ENCODE data around the gene ZNF544. TPM values are rescaled to one million over a fixed set of nuclear protein-coding genes. Genes with fewer than 3 reads are reported as not detected.

The ZNF544 gene
- total RNA-seq, 3 donors from 2014 or later (not counting 1 experiment from before 2014, with no cell fraction given) = 21.9 to 31.5 (median 21.9) TPM

DNA sequence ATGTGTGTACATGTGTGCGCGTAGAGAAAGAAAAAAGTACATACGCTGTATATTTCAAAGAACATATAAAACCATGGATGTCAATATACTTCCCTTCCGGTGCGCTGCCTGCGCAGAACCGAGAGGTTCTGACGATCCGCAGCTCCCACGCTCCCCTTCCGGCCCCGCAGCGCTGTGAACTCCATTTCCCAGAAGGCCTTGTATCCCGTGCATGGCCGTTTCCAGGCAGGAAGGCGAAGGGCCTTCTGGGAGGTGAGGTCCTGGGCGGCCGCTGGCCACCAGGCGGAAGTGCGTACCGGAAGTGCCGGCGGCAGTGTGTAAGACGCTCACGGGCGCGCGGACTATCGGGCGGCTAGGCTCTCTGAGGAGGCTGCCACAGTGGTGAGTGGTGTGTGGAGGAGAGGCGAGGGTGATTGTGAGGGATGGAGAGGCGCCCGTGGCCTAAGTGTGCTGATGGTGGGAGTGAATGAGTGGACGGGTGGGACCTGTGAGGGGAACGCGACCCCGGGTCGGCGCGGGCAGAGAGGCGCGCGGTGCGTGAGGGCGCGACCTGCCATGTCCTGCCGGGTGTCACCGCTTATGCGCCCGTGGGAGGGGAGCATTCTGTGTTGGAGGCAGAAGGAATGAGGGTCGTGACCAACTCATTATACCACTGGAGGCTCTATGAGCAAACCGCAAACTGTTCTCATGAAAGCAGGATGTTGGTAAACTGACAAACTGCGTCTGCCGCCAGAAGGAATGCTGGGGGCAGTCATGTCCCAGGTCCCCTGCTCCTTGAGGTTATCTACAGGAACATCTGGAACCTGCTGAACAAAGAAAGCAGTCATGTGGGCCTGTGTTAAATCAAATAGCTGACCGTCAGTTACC is 76.6 kb downstream of the ZNF544 start, which contains the start of gene ERVK3-1:
Gene ERVK3-1, plus strand, starts transcription at position 313 of the 867 bp plus-strand sequence. CDS start 6,792 bp downstream, outside the sequence.
- peak within 1 kb of the TSS; percentile 99 for H3K27ac Mint-ChIP-seq
- H3K4me1 ChIP-seq (ENCODE audit: control insufficient read depth, insufficient read depth, low read length) = peaks cover 10% of the 10 kb centered on the region
- H3K27ac ChIP-seq (ENCODE audit: low read length) = peak within 1 kb of the TSS; percentile 84
- no peaks in the 10 kb centered on the region for H3K27me3 Mint-ChIP-seq (ENCODE audit: low read depth in 2 of 2)
- peaks cover 40 to 55% of the 10 kb centered on the region in 2 donors for H3K4me1 Mint-ChIP-seq
- DNase-seq = peak; percentile 86 to 98
- 2% methylated on average over 54 of the region's 55 CpGs for WGBS (ENCODE audit: insufficient coverage)
- H3K36me3 Mint-ChIP-seq = no peaks in the 10 kb centered on the region
- ATAC-seq = peak; percentile 94 to 99 (median 95)
- TF ChIP-seq, protein P1, sequence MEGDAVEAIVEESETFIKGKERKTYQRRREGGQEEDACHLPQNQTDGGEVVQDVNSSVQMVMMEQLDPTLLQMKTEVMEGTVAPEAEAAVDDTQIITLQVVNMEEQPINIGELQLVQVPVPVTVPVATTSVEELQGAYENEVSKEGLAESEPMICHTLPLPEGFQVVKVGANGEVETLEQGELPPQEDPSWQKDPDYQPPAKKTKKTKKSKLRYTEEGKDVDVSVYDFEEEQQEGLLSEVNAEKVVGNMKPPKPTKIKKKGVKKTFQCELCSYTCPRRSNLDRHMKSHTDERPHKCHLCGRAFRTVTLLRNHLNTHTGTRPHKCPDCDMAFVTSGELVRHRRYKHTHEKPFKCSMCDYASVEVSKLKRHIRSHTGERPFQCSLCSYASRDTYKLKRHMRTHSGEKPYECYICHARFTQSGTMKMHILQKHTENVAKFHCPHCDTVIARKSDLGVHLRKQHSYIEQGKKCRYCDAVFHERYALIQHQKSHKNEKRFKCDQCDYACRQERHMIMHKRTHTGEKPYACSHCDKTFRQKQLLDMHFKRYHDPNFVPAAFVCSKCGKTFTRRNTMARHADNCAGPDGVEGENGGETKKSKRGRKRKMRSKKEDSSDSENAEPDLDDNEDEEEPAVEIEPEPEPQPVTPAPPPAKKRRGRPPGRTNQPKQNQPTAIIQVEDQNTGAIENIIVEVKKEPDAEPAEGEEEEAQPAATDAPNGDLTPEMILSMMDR (IDR thresholded peaks at IDR 0.05) = no peak
- H3K4me3 Mint-ChIP-seq = peak within 1 kb of the TSS; percentile 98
- H3K9me3 Mint-ChIP-seq = no peaks in the 10 kb centered on the region
- peak within 1 kb of the TSS; percentile 60 for H3K4me3 ChIP-seq (ENCODE audit: low read length)
- peaks cover 5% of the 10 kb centered on the region for H3K9me3 ChIP-seq (ENCODE audit: control insufficient read depth, insufficient read depth, low read length)
- intact Hi-C loops (cut with micrococcal nuclease) = loop anchor here (1.0 to 2.0 kb wide), 5 partner anchors 22 to 122 kb away; partner anchors contain the start of genes ZNF274, ZNF497, ZNF8 and ZNF837
- no peaks in the 10 kb centered on the region for H3K27me3 ChIP-seq (ENCODE audit: control insufficient read depth, insufficient read depth, low read length)
- H3K36me3 ChIP-seq (ENCODE audit: control insufficient read depth, insufficient read depth, low read length) = peaks cover 33% of the 10 kb centered on the region

DNA sequence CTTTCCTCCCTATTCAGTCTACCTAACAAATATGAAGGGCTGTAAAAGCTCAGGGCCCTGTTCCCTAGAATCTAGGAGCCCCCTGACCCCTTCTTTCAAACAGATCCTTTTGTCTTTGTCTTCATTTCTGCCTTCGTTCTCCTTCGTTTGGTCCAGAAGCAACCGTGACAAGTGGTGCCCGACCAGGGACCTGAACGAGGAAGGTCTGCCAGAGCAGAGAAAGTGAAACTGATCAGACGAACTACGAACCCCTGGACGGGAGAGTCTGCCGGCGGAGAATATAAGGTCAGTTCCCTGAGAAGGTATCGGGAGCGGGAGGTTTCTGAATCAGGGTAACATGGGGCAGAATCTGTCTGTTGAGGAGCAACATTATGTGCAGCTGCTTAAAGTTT is 77.2 kb downstream of the ZNF544 start:
- peaks cover 10% of the 10 kb centered on the region for H3K4me1 ChIP-seq (ENCODE audit: control insufficient read depth, insufficient read depth, low read length)
- TF ChIP-seq, protein P1 (IDR thresholded peaks at IDR 0.05) = no peak
- H3K4me3 Mint-ChIP-seq = peak overlapping the region; percentile 98
- peaks cover 40 to 52% of the 10 kb centered on the region in 2 donors for H3K4me1 Mint-ChIP-seq
- no peaks in the 10 kb centered on the region for H3K36me3 Mint-ChIP-seq
- H3K27ac ChIP-seq (ENCODE audit: low read length) = peak overlapping the region; percentile 84
- H3K27ac Mint-ChIP-seq = peak overlapping the region; percentile 99
- H3K27me3 ChIP-seq (ENCODE audit: control insufficient read depth, insufficient read depth, low read length) = no peaks in the 10 kb centered on the region
- DNase-seq (peak in 1 of 2 donors; percentile 43), ATAC-seq (no peak)
- peaks cover under 1% of the 10 kb centered on the region for H3K9me3 ChIP-seq (ENCODE audit: control insufficient read depth, insufficient read depth, low read length)
- no peaks in the 10 kb centered on the region for H3K27me3 Mint-ChIP-seq (ENCODE audit: low read depth in 2 of 2)
- H3K36me3 ChIP-seq (ENCODE audit: control insufficient read depth, insufficient read depth, low read length) = peaks cover 29% of the 10 kb centered on the region
- WGBS (ENCODE audit: insufficient coverage) = 78% methylated on average over 12 of the region's 12 CpGs
- H3K4me3 ChIP-seq (ENCODE audit: low read length) = peak overlapping the region; percentile 60
- H3K9me3 Mint-ChIP-seq = no peaks in the 10 kb centered on the region
- intact Hi-C loops (cut with micrococcal nuclease) = loop anchor here (1.0 to 2.0 kb wide), 5 partner anchors 21 to 123 kb away; partner anchors contain the start of genes ZNF274, ZNF497, ZNF8 and ZNF837

DNA sequence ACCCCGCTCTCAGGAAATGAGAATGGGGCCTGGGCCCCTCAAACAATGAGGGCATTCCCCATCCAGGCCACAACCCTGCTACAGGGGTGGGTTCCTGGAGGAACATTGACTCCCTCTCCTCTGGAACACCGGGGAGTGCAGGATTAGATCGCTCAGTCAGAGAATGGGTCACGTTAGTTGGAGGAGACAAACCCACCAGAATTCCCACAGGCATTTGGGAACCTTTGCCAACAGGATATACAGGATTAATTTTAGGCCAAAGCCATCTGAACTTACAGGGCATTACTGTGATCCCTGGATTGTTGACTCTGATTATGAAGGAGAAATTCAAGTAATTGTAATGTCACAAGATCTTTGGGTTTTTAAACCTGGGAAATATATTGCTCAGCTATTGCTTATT is 79.0 kb downstream of the ZNF544 start:
- Histone ChIP-seq H3K4me3 (ENCODE audit: low read length) (no peak overlapping the region), H3K4me1 (ENCODE audit: control insufficient read depth, insufficient read depth, low read length) (peaks cover 10% of the 10 kb centered on the region), H3K9me3 (ENCODE audit: control insufficient read depth, insufficient read depth, low read length) (no peaks in the 10 kb centered on the region), H3K27me3 (ENCODE audit: control insufficient read depth, insufficient read depth, low read length) (no peaks in the 10 kb centered on the region), H3K36me3 (ENCODE audit: control insufficient read depth, insufficient read depth, low read length) (peaks cover 46% of the 10 kb centered on the region), H3K27ac (ENCODE audit: low read length) (no peak overlapping the region)
- DNase-seq (no peak), ATAC-seq (no peak)
- Mint-ChIP-seq H3K27ac (peak overlapping the region in 1 of 2 donors; percentile 18), H3K36me3 (peaks cover 12% of the 10 kb centered on the region), H3K27me3 (ENCODE audit: low read depth in 2 of 2) (no peaks in the 10 kb centered on the region), H3K4me1 (peaks cover 44 to 55% of the 10 kb centered on the region in 2 donors), H3K9me3 (no peaks in the 10 kb centered on the region), H3K4me3 (no peak overlapping the region)
- 99% methylated on average over 4 of the region's 4 CpGs for WGBS (ENCODE audit: insufficient coverage)
- intact Hi-C loops (cut with micrococcal nuclease) = no loop called here
- TF ChIP-seq, protein P1 (IDR thresholded peaks at IDR 0.05) = no peak
